ENCODE measurements around the gene XPO5.

XPO5 gene

DNA sequence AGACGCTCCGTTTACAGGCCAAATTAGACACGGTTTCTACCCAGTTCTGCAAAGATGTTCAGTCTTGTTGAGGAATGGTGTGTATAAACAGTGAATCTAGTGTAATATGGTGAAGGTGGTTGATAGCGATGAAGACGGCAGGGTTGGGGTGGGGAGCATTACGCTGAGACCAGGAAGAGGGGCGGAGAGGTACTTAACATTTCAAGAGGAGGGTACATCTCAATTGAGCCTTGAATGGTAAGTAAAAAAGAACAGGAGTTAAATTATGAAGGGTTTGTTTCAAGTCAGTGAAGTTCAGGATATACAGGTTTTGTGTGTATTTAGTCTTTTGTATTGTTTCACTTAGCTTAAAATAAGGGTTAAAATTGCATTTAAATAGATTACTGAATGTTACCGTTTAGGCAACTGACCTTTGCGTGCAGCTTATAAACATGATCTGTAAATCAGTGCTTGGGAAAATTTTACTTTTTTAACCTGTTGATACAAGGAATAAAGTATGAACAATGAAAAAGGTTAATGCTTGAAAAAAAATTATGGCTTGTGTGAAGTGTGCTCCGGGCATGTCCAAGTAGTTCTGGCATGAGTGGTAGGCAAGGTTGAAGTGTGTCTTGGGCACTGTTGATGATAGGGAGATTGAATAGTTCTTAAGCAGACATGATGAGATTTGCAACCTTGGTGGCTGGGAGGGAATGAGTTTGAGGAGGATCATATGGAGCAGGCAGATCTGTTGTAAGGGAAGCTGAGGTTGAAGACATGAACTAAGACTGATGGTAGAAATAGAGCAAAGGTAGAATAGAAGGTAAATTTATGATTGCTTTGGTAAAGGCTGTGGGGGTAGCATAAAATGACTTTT lies 58.1 kb downstream of the XPO5 start:
- in situ Hi-C loops (cut with MboI; ENCODE audit: low sequenced_read_pairs), result no loop called here

DNA sequence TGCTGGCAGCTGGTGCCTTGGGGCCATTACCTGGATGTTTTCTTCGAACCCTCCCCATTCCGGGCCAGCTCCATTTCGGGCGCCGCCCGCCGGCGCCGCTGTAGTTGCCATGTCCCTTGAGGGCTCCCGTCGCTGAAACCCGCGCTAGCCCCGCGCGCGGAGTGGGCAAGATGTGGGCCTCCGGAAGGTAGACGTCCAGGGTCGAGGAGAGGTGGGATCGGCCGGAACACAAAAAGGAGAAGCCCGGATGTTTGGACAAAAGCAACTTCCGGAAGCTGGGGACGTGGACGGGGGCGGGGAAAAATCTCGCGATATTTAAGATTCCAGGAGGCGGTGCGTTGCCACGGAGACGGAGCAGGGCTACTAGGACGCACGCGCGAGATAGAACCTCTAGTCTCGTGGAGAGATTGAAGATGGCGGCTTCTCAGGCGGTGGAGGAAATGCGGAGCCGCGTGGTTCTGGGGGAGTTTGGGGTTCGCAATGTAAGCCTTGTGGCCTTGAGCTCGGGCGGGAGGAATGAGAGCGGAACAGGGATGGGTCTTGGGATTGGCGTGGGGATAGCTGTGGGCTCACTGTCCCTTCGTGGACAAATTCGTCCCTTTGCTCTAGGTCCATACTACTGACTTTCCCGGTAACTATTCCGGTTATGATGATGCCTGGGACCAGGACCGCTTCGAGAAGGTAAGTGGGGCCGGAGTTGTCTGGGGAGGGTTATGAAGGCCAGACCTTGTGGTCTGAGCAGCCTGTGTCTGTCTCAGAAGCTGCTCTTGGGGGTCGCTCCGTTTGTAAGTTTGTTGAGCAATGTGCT lies 58.9 kb downstream of the XPO5 start, which contains the start of the genes POLR1C and YIPF3:
TSS of gene POLR1C (plus strand) at position 393 of the 808 bp plus-strand sequence. CDS start at position 414, 21 bp downstream.
TSS of gene YIPF3 (minus strand) at position 230 of the 808 bp plus-strand sequence. CDS start at position 111, 119 bp downstream.
- in situ Hi-C loops (cut with MboI; ENCODE audit: low sequenced_read_pairs), result no loop called here

DNA sequence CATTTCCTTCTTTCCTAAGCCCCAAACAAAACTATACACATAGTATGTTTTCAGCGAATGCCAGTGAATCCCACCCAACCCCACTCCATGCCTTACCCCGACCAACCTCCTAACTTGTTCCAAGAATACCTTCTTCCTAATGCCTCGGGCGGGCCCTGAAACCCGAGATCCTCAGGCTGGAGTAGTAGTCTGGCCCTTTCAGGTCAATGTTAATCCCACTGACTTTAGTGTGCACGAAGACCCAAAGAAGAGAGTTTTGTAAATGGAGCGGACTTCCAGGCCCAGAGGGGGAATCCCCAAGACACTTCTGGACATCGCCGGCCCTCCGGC lies 59.5 kb downstream of the XPO5 start:
- in situ Hi-C loops (cut with MboI; ENCODE audit: low sequenced_read_pairs), result no loop called here

DNA sequence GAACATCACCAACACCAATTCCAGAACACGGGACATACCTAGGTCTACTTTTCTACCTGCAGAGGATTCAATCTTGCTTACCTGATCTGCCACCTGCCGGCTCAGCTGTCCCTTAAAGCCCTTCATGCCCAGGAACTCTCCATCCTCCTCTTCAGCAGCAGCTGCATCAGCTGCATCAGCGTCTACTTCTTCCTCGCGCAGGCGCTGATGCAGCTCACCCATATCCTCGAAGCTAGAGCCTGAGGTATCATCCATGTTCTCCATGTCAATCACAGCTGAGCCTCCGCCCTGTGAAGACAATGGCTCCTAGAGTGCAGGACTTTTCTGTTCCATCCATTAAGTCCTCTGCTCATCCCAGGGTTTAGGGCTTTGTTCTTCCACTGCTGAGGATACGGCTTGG lies 60.0 kb downstream of the XPO5 start:
- in situ Hi-C loops (cut with MboI; ENCODE audit: low sequenced_read_pairs), result no loop called here

DNA sequence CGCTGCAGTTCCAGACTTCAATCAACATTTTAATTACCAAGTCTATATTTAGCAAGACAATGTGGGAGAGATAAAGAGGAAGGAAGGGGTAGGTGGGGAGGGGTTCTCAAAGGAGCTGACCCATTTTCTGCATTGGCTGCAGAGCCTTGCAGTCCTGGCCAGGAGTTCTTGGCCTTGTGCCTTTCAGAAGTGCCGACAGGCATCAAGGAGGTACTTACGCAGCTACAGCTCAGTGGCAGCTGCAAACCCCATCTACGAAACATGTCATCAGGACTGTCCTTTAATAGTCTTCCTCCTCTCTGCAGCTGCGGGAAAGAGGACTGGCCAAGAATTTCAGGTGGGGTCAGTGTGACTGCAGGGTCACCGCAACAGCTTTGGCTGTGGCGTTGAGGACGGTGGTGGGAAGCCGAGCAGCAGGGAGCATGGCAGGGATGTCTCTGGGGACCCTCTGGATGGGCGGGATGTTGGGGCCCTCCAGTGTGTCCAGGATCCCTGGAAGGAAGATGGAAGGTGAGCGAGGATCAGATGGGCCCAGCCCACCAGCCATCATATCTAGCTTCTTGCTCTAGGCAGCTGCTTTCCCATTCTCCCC lies 63.9 kb downstream of the XPO5 start:
- in situ Hi-C loops (cut with MboI; ENCODE audit: low sequenced_read_pairs), result no loop called here

DNA sequence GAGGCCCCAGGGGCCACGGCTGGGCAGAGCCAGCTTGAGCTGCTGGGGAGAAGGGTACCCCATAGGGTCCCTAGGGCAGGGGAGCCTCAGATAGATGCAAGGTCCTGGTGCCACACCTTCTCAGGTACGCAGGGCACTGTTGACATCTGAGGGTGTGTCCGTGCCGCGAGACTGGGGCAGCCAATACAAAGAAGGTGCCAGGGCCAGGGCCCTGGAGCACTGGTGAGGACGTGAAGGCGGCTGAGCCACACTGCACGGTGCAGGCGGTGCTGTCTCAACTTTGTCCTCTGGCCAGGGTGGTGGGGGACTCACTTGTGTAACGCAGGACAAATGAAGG lies 65.0 kb downstream of the XPO5 start:
- in situ Hi-C loops (cut with MboI; ENCODE audit: low sequenced_read_pairs), result no loop called here

DNA sequence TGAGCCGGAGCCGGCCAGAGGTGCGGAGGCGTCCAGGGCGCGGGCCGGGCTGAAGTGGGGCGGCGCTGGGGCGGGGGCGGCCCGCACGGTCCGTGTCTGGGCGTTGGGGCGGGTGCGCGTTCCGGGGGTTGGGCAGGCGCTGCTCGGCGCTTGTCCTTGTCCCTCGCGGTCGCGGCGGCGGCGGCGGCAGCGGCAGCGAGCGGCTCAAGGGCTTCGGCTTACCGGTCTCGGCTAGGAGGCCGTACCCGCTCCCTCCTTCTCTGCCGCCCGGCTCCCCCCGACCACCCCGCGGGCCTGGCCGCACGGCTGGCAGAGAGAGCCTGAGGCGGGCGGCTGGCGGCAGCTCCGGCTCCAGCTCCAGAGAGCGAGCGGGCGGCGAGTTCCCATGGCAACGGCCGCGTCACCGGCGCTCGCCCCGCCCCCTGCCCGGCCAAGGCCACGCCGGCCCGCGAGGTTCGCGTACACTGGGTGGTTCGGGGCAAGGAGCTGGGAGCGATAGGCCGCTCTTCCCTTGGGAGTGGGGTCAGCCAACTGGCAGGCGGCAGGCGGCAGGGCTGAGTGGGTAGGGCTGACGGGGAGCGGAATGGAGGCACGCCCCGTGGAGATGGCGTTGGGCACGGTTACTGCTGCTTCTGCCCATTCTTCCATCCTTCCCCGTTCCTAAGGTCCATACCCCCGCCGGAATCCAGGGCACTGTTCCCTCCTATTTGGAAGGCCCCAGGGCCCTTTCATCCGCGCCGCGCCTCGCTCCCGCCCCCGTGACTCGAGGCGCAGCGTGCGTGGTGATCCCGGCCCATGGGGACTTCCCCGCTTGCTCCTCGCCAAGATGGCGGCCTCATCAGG lies 65.6 kb downstream of the XPO5 start, which contains the start of gene LRRC73:
TSS of gene LRRC73 (minus strand) at position 363 of the 843 bp plus-strand sequence. CDS start 561 bp downstream, outside the sequence.
- in situ Hi-C loops (cut with MboI; ENCODE audit: low sequenced_read_pairs), result no loop called here

DNA sequence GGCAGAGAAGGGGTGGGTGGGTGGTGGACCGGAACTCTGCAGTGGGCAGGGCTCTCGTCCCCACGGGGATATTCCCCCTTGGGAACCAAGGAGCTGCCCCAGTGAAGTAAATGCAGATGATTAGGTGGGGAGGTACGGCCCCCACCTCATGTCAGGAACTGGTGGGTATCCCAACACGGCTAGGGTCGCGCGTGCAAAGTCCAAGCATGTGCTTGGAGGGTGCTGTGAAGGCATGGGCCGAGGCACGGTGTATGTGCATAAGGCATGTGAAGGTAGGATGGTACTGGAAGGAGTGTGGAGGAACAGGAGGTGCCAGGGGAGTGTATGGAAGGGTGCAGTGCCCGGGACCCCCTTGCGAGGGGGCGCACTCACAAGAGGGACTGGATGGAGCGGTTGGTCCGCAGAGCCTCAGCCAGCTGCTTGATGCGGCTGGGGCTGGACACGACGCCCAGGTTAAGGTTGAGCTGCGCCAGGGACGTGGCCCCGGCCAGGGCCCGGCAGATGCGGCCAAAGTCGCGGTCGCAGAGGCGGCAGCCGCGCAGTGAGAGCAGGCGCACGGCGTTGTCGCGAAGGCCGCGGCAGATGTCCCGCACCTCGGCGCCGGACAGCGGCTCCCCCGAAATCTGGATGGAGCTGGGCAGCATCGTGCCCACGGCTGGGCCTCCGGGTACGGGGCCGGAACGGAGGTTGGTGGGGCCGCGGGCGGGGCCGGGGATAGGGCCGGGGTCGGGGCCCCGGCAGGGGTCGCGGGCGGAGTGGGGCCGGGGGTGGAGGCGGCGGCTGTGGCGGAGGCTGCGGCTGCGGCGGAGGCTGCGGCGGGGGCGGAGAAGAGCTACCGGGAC lies 66.5 kb downstream of the XPO5 start:
- in situ Hi-C loops (cut with MboI; ENCODE audit: low sequenced_read_pairs), result no loop called here

DNA sequence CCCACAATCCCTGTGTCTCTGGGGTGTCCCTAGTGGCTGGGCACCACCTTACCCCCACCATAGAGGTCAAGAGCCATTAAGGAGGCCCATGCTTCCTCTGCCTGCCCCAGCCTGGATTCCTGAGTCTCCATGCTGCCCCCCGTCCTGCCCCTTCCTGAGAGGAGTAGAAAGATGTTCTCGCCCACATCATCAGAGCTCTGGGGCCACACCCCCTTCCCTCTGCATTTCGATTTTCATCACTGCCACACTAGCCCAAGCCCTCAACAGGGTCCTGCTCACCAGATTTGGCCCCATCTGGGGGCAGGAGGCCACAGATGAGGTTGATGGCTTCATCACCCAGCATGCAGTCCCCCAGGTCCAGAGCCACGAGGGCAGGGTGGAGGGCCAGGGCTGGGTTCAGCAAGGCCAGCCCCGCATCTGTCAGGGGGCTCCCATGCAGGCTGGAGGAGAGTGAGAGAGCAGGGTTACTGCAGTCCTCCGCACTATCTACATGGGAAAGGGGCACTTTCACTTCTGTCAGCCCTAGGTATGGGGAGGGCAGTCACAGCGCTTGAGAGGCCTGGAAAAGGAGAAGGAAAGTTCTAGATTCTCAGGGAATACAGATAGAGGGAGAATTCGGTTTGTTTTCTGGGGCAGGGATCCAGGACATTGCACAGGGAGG lies 67.2 kb downstream of the XPO5 start:
- in situ Hi-C loops (cut with MboI; ENCODE audit: low sequenced_read_pairs), result no loop called here

DNA sequence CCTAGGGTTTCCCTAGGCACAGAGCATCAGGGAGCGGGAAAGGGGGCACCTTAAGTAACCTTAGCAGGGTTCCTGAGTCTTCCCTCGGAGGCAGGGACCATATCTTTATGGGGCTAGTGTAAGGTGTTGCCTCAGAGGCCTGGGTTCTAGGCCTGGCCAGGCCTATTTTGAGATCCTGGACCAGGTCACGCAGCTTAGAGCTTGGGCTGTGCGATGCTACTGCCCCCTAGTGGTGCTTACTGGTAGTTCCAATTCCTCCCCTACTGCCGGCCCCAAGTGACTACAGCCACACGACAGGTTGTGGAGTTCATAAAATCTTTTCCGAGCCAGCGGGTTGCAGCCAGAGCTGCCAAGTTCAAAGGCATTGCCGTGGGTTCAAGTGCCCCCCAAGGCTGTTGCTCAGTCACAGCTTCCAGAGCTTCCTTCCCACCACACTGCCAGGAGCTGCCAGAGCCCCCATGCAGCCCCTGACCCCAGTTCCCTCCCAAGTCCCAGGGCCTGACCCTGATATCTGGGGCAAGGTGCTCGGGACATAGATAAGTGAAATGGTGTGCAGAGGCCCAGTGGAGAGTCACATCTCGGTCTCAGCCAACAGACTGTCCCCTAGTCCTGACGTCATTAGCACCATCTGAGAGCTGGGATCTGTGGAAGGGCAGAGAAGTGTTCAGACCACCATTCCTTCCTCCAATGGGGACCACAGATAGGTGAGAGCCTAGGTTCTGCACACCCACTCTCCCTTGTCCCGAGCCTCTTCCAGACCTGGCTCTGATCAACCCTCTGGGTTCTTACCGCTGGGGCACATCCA lies 69.0 kb downstream of the XPO5 start:
- in situ Hi-C loops (cut with MboI; ENCODE audit: low sequenced_read_pairs), result no loop called here

DNA sequence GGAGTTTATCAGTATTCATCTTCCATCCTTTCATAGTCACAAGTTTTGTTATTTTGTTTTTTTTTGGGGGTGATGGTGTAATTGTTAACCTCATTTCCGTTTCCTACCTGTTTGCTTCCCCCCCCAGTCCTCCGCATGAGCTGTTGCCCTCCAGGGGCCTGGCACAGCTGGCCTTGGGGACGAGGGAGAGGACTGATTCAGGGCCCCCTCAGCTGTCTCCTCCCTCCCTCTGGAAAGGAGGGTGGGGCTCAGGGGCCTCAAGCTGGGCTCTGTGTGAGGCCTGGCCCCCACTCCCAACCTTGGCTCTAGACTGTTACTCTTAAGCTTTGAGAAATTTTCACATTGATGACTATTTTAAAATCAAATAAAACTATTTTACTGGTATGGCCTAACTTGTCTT lies 69.7 kb downstream of the XPO5 start:
- in situ Hi-C loops (cut with MboI; ENCODE audit: low sequenced_read_pairs), result no loop called here

DNA sequence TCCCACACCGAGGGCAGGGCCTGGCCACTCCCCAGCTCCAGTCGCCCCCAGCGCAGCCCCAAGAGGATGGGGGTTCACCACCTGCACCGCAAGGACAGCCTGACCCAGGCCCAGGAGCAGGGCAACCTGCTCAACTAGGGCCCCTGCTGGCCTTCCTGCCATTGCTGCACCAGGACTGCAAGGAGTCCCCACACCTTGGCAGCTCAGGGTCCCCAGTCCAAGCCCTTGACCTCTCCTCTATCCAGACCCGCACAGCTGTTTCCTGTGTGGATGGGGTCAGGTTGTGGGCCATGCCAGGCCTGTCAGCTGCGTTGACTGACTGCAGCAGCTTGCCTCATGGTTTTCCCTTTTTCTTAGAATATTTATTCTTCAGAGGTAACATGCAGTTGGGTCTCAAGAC lies 70.1 kb downstream of the XPO5 start:
- in situ Hi-C loops (cut with MboI; ENCODE audit: low sequenced_read_pairs), result no loop called here

DNA sequence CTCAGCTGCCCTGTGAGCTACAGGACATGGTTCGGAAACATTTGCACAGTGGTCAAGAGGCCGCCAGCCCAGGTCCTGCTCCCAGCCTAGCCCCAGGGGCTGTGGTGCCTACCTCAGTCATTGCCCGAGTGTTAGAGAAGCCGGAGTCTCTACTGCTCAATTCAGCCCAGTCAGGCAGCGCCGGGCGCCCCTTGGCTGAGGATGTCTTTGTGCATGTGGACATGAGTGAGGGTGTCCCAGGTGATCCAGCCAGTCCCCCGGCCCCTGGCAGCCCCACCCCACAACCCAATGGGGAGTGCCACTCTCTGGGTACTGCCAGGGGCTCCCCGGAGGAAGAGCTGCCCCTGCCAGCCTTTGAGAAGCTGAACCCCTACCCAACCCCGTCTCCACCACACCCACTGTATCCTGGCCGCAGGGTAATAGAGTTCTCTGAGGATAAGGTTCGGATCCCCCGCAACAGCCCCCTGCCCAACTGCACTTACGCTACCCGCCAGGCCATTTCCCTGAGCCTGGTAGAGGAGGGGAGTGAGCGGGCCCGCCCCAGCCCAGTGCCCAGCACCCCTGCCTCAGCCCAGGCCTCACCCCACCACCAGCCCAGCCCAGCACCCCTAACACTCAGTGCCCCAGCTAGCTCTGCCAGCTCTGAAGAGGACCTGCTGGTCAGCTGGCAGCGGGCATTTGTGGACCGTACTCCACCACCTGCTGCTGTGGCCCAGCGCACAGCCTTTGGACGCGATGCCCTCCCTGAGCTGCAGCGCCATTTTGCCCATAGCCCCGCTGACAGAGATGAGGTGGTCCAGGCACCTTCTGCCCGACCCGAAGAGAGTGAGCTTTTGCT lies 70.9 kb downstream of the XPO5 start:
- in situ Hi-C loops (cut with MboI; ENCODE audit: low sequenced_read_pairs), result no loop called here

DNA sequence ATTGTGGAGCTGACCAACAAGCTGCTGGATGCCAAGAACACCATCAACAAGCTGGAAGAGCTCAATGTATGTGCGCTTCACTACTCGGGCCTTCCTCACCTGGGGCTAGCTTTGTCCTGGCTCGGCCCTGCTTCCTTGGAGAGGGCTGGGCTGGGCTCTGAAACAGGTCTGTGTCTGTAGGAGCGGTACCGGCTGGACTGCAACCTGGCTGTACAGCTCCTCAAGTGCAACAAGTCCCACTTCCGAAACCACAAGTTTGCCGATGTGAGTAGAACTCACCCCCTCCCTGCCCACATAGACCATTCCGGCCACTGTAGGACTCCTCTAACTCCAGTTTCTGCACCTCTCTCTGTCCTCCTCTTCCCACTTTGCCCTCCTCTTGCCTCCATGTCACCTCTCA lies 72.4 kb downstream of the XPO5 start:
- in situ Hi-C loops (cut with MboI; ENCODE audit: low sequenced_read_pairs), result no loop called here

DNA sequence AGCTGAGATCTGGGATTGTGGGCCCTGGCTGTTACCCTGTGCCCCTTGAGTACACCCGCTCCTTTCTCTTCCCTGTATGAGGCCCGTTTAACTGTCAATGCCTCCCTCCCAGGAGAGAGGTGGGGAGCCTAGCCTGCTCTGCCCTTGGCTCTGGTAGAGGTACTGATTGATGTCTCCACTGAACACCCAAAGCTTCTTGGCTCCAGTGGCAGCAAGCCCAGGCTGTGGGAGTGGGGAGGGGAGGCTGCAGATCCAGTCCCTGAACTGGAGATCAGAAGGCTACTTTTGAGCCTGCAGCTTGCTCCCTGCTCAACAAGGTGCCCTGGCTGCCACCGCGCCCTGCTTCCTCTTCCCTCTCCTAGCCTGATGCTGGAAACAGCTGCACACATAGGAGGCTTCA lies 73.2 kb downstream of the XPO5 start:
- in situ Hi-C loops (cut with MboI; ENCODE audit: low sequenced_read_pairs), result no loop called here

DNA sequence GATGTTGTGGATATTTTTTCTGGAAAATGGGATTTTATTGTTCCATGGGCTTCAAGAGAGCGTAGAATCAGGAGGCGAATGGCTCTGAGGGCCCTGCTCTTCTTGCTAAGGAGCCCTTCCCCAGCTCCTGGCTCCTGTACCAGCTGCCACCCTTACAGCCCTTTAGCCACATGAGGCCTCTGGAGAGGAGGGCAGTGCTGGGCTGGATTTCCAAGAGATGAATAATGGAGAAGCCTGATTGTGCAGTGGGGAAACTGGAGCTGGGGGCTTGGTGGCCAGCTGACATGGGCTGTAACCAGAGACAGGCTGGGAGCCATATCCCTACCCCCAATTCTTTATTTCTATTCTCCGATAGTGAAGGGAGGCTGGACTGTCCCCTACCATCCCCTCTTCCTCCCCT lies 74.9 kb downstream of the XPO5 start:
- in situ Hi-C loops (cut with MboI; ENCODE audit: low sequenced_read_pairs), result no loop called here

DNA sequence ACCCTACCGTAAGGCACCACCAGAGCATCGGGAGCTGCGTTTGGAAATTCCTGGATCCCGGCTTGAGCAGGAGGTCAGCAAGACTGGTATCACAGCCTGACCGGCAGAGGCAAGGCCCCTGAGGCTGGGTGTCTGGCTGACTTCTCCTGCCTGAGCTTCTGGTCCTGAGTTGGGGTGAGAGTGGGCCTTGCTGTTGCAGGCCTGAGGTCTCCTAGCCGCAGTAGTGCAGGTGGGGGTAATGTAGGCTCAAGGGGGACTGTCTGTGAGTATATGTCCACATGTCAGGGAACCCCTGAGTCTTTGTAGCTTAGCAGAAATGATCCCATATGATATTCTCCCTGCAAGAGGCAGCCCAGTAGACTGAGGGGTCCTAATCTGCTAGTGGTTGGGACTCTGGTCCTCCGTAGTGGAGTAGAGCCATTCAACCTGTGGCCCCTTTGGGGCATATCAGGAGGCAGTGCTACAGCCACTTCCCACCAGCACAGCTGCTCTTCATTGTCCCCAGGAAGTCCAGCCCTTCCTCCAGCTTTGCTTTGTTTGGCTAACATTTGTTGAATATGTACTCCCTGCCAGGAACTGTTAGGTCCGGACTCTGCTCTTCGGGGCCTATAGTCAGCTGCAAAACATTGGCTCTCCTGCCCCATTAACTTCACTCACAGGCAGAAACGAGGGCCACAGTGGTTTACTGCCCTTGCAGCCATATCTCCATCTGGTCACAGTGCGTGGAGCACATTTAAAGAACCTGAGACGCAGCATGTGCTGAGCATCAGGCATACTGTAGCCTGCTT lies 76.6 kb downstream of the XPO5 start:
- in situ Hi-C loops (cut with MboI; ENCODE audit: low sequenced_read_pairs), result no loop called here
